Neural progenitor cell (in vitro differentiated cells): Measurements from ENCODE around the gene GRSF1.

ENCODE experiments used
- CTCF ChIP-seq: fragments of 200-600 bp; sonication (generic); IDR thresholded peaks from 2 replicates; pipeline ENCODE4 v1.5.1; 2017; ENCODE audit warnings: antibody characterized with exemption, mild to moderate bottlenecking
- EZH2 ChIP-seq: fragments of 200-600 bp; sonication (generic); IDR thresholded peaks from 2 replicates; pipeline ENCODE4 v1.6.1; 2017; ENCODE audit warnings: antibody characterized with exemption, mild to moderate bottlenecking, moderate library complexity

DNA sequence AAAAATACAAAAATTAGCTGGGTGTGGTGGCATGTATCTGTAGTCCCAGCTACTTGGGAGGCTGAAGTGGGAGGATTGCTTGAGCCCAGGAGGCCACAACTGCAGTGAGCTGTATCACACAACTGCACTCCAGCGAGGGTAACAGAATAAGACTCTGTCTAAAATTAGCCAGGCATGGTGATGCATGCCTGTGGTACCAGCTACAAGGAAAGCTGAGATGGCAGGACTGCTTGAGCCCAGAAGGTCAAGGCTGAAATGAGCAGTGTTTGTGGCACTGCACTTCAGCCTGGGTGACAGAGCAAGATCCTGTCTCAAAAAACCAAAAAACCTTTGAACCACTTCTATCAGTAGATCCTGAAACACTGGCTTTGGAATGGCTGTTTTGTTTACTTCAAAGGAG is 10.2 kb downstream of the GRSF1 start:
- TF ChIP-seq EZH2 (no peak), CTCF (no peak)
